Common myeloid progenitor, CD34-positive (primary cell): Measurements from ENCODE around the gene PCSK4.
A peak's percentile ranks its signal among the peaks of the same experiment; 100 is the strongest.

Experiments used
- CTCF ChIA-PET: fragments of 350-600 bp; sonication (Branson Sonifier 250); formaldehyde crosslinking; loops from one replicate; lab custom pipeline; 2021; ENCODE audit warnings: antibody characterized with exemption; lab: Charles Lee
- POLR2A ChIA-PET: fragments of 350-600 bp; sonication (Branson Sonifier 250); formaldehyde crosslinking; loops from one replicate; lab custom pipeline; 2021; ENCODE audit warnings: antibody characterized with exemption; lab: Charles Lee
- DNase-seq, 3 donors: peaks; one replicate each; pipeline versions ENCODE4 v3.0.0 to v3.0.0-alpha.2; 2013
- H3K27ac ChIP-seq, 2 experiments: 1 replicate in 1 of 2; 2 replicates in 1 of 2; pipeline ENCODE4 v1.7.0; 2013; ENCODE audit warnings: inconsistent platforms in 2 of 2, low read length in 2 of 2, mild to moderate bottlenecking in 2 of 2, low read depth in 1 of 2, moderate library complexity in 1 of 2; ENCODE audit not compliant: severe bottlenecking in 2 of 2, insufficient read depth in 1 of 2, poor library complexity in 1 of 2
- H3K27me3 ChIP-seq, 5 experiments: replicated peaks in 2 of 5; 1 replicate in 3 of 5; 2 replicates in 2 of 5; pipeline versions ENCODE4 v1.6.1 to v1.7.0; 2013; ENCODE audit warnings: low read length in 4 of 5, mild to moderate bottlenecking in 2 of 5, moderate library complexity in 2 of 5, inconsistent platforms in 1 of 5; ENCODE audit not compliant: insufficient read depth in 5 of 5, control insufficient read depth in 4 of 5
- H3K36me3 ChIP-seq, 4 experiments: 1 replicate in 2 of 4; 2 replicates in 2 of 4; pipeline versions ENCODE4 v1.6.1 to v1.7.0; 2013; ENCODE audit warnings: low read length in 3 of 4, control low read depth in 1 of 4, mild to moderate bottlenecking in 1 of 4; ENCODE audit not compliant: control insufficient read depth in 4 of 4, insufficient read depth in 4 of 4
- H3K4me1 ChIP-seq, 4 experiments: 1 replicate in 3 of 4; 2 replicates in 1 of 4; pipeline versions ENCODE4 v1.6.1 to v1.7.1; 2013; ENCODE audit warnings: low read length in 3 of 4, mild to moderate bottlenecking in 3 of 4, control low read depth in 1 of 4, inconsistent platforms in 1 of 4, moderate library complexity in 1 of 4; ENCODE audit not compliant: control insufficient read depth in 4 of 4, insufficient read depth in 4 of 4; ENCODE audit errors: control extremely low read depth in 1 of 4
- H3K4me3 ChIP-seq, 7 experiments: 1 replicate in 4 of 7; 2 replicates in 3 of 7; pipeline versions ENCODE4 v1.5.1 to v1.7.0; 2013; ENCODE audit warnings: mild to moderate bottlenecking in 7 of 7, low read length in 6 of 7, moderate library complexity in 6 of 7, inconsistent platforms in 2 of 7, low read depth in 2 of 7, control low read depth in 1 of 7; ENCODE audit not compliant: insufficient read depth in 4 of 7, control insufficient read depth in 1 of 7; ENCODE audit errors: extremely low read depth in 1 of 7
- H3K9me3 ChIP-seq, 5 experiments: 1 replicate in 4 of 5; 2 replicates in 1 of 5; pipeline versions ENCODE4 v1.6.1 to v1.7.1; 2013; ENCODE audit warnings: low read length in 4 of 5, mild to moderate bottlenecking in 2 of 5, inconsistent platforms in 1 of 5, low read depth in 1 of 5, moderate library complexity in 1 of 5; ENCODE audit not compliant: control insufficient read depth in 4 of 5, insufficient read depth in 2 of 5; ENCODE audit errors: control extremely low read depth in 1 of 5
- WGBS: methylation state at CpG from one replicate; pipeline ENCODE4 v1.1.5; 2013; ENCODE audit not compliant: insufficient coverage; 5-methylcytosine and 5-hydroxymethylcytosine counted together

The PCSK4 gene

GRCh38 chr19:1469255-1470054 lies 20.7 kb downstream of the PCSK4 start:
- POLR2A ChIA-PET = no interaction called here
- Histone ChIP-seq H3K4me3 (peak overlapping the region in 4 of 7 experiments; percentile 27 to 50 (median 39)), H3K36me3 (peaks cover 0 to 7% (median 0%) of the 10 kb centered on the region in 4 experiments), H3K4me1 (peaks cover 0 to 66% (median 45%) of the 10 kb centered on the region in 4 experiments), H3K9me3 (no peaks in the 10 kb centered on the region), H3K27ac (no peak overlapping the region), H3K27me3 (peaks cover 0 to 93% (median 33%) of the 10 kb centered on the region in 5 experiments)
- CTCF ChIA-PET = interaction anchor here (1.5 to 5.0 kb wide), 2 partner anchors 16 to 24 kb away, joined by 5 to 35 read pairs; no protein-coding TSS in a partner anchor
- peak in 1 of 3 donors; percentile 46 for DNase-seq
- WGBS = 1% methylated on average over 95 of the region's 117 CpGs

- Histone ChIP-seq H3K4me1 (peaks cover 0 to 66% (median 45%) of the 10 kb centered on the region in 4 experiments), H3K9me3 (no peaks in the 10 kb centered on the region), H3K4me3 (peak overlapping the region in 4 of 7 experiments; percentile 27 to 50 (median 39)), H3K27me3 (peaks cover 0 to 93% (median 33%) of the 10 kb centered on the region in 5 experiments), H3K27ac (no peak overlapping the region), H3K36me3 (peaks cover 0 to under 1% (median 0%) of the 10 kb centered on the region in 4 experiments)
- ChIA-PET CTCF (interaction anchor here (1.5 to 5.0 kb wide), 3 partner anchors 11 to 24 kb away, joined by 5 to 35 read pairs (median 15); no protein-coding TSS in a partner anchor), POLR2A (no interaction called here)
- WGBS = under 1% methylated on average over 41 of the region's 47 CpGs
- peak in 1 of 3 donors; percentile 46 for DNase-seq
Measured at GRCh38 chr19:1468821-1469254, 21.3 kb downstream of the PCSK4 start.

GRCh38 chr19:1468274-1468820 lies 21.8 kb downstream of the PCSK4 start:
- Histone ChIP-seq H3K27me3 (peaks cover 0 to 88% (median 33%) of the 10 kb centered on the region in 5 experiments), H3K27ac (no peak overlapping the region), H3K4me3 (peak overlapping the region in 4 of 7 experiments; percentile 15 to 42 (median 36)), H3K9me3 (no peaks in the 10 kb centered on the region), H3K4me1 (peaks cover 0 to 66% (median 45%) of the 10 kb centered on the region in 4 experiments), H3K36me3 (no peaks in the 10 kb centered on the region)
- 4% methylated on average over 45 of the region's 49 CpGs for WGBS
- CTCF ChIA-PET = interaction anchor here (1.5 to 5.0 kb wide), 3 partner anchors 10 to 23 kb away, joined by 5 to 35 read pairs (median 15); no protein-coding TSS in a partner anchor
- POLR2A ChIA-PET = no interaction called here
- DNase-seq = no peak

GRCh38 chr19:1467490-1468273 lies 22.5 kb downstream of the PCSK4 start:
- H3K27ac ChIP-seq = no peak overlapping the region
- peak overlapping the region in 2 of 7 experiments; percentile 36 for H3K4me3 ChIP-seq
- peaks cover 0 to 81% (median 33%) of the 10 kb centered on the region in 5 experiments for H3K27me3 ChIP-seq
- peaks cover 0 to 66% (median 45%) of the 10 kb centered on the region in 4 experiments for H3K4me1 ChIP-seq
- H3K9me3 ChIP-seq = no peaks in the 10 kb centered on the region
- 3% methylated on average over 91 of the region's 92 CpGs for WGBS
- no peak for DNase-seq
- POLR2A ChIA-PET = no interaction called here
- H3K36me3 ChIP-seq = no peaks in the 10 kb centered on the region
- CTCF ChIA-PET = interaction anchor here (3.2 to 5.0 kb wide), 2 partner anchors 10 to 14 kb away, joined by 15 to 35 read pairs; no protein-coding TSS in a partner anchor

GRCh38 chr19:1467215-1467489 lies 23.0 kb downstream of the PCSK4 start:
- ChIA-PET CTCF (interaction anchor here (3.2 to 5.0 kb wide), 2 partner anchors 9 to 14 kb away, joined by 15 to 35 read pairs; no protein-coding TSS in a partner anchor), POLR2A (no interaction called here)
- peak overlapping the region in 2 of 7 experiments; percentile 27 to 36 for H3K4me3 ChIP-seq
- WGBS = 1% methylated on average over 29 of the region's 36 CpGs
- no peak overlapping the region for H3K27ac ChIP-seq
- peaks cover 0 to 76% (median 33%) of the 10 kb centered on the region in 5 experiments for H3K27me3 ChIP-seq
- no peaks in the 10 kb centered on the region for H3K36me3 ChIP-seq
- H3K9me3 ChIP-seq = no peaks in the 10 kb centered on the region
- H3K4me1 ChIP-seq = peaks cover 0 to 66% (median 45%) of the 10 kb centered on the region in 4 experiments
- no peak for DNase-seq

GRCh38 chr19:1466461-1467214 lies 23.5 kb downstream of the PCSK4 start:
- peaks cover 0 to 71% (median 29%) of the 10 kb centered on the region in 5 experiments for H3K27me3 ChIP-seq
- no peaks in the 10 kb centered on the region for H3K36me3 ChIP-seq
- ChIA-PET POLR2A (no interaction called here), CTCF (interaction anchor here (1.1 to 5.0 kb wide), 6 partner anchors 9 to 38 kb away, joined by 3 to 35 read pairs (median 8); no protein-coding TSS in a partner anchor)
- H3K4me1 ChIP-seq = peaks cover 0 to 61% (median 44%) of the 10 kb centered on the region in 4 experiments
- H3K4me3 ChIP-seq = peak overlapping the region in 2 of 7 experiments; percentile 27 to 36
- no peak for DNase-seq
- 26% methylated on average over 69 of the region's 70 CpGs for WGBS
- H3K27ac ChIP-seq = no peak overlapping the region
- no peaks in the 10 kb centered on the region for H3K9me3 ChIP-seq
